Vagina (tissue), 2 donors: ENCODE data around the gene TPSG1. TPM values are rescaled to one million over a fixed set of nuclear protein-coding genes. Genes with fewer than 3 reads are reported as not detected.

Experiments used
- DNase-seq, 2 donors: peaks; one replicate each; pipeline ENCODE4 v3.0.0-alpha.2; 2017; ENCODE audit errors: extremely low spot score in 2 of 2
- H3K27ac ChIP-seq: fragments of 200-600 bp; sonication (generic); one replicate; pipeline ENCODE4 v1.5.1; 2019
- H3K27me3 ChIP-seq: fragments of 200-600 bp; sonication (generic); one replicate; pipeline ENCODE4 v1.5.1; 2019
- H3K36me3 ChIP-seq, 2 donors: fragments of 200-600 bp; sonication (generic); one replicate each; pipeline ENCODE4 v1.5.1; 2017 to 2019
- H3K4me1 ChIP-seq: fragments of 200-600 bp; sonication (generic); one replicate; pipeline ENCODE4 v1.5.1; 2019
- H3K4me3 ChIP-seq, 2 donors: fragments of 200-600 bp; sonication (generic); 1 replicate in 1 of 2; 2 replicates in 1 of 2; pipeline ENCODE4 v1.5.1; 2016 to 2019
- H3K9me3 ChIP-seq: fragments of 200-600 bp; sonication (generic); one replicate; pipeline ENCODE4 v1.5.1; 2019
- CTCF ChIP-seq, 3 experiments: fragments of 450-650 bp in 2 of 3; fragments of 200-600 bp in 1 of 3; sonication (generic) in 1 of 3; IDR thresholded peaks; one replicate each; pipeline ENCODE4 v1.5.1; 2017 to 2019; ENCODE audit warnings: antibody characterized with exemption in 3 of 3, mild to moderate bottlenecking in 2 of 3, moderate library complexity in 2 of 3
- POLR2A ChIP-seq, 2 donors: fragments of 450-650 bp; IDR thresholded peaks; one replicate each; pipeline ENCODE4 v1.6.1; 2017; ENCODE audit warnings: antibody characterized with exemption in 2 of 2, mild to moderate bottlenecking in 2 of 2, moderate library complexity in 2 of 2
- POLR2AphosphoS5 ChIP-seq, 2 donors: sonication (generic); formaldehyde crosslinking; IDR thresholded peaks; one replicate each; pipeline ENCODE4 v1.9.0; 2017; ENCODE audit warnings: antibody characterized with exemption in 2 of 2, mild to moderate bottlenecking in 2 of 2, low read depth in 1 of 2; ENCODE audit not compliant: insufficient read depth in 1 of 2
- intact Hi-C: fragments of 100-400 bp; cut with DNase I; formaldehyde crosslinking; loops from one replicate; pipeline ENCODE4 v1.15.1; 2023
- total RNA-seq: library from RNA; depleted of rRNA; stranded (reverse); fragments of >200 nt; gene quantifications from one replicate; pipeline ENCODE4 v1.2.3, GENCODE V29; 2016

The TPSG1 gene
- total RNA-seq, 1 donor from 2014 or later = not detected

GRCh38 chr16:1263591-1264344 is 38.7 kb upstream of the TPSG1 start:
- Histone ChIP-seq H3K4me1 (peaks cover 7% of the 10 kb centered on the region), H3K4me3 (no peak overlapping the region), H3K9me3 (no peaks in the 10 kb centered on the region), H3K36me3 (no peaks in the 10 kb centered on the region), H3K27ac (no peak overlapping the region), H3K27me3 (peaks cover 7% of the 10 kb centered on the region)
- intact Hi-C loops = no loop called here
- no peak for DNase-seq
- no peak for TF ChIP-seq POLR2A (IDR thresholded peaks at IDR 0.05)
- no peak for TF ChIP-seq CTCF (IDR thresholded peaks at IDR 0.05)
- no peak for TF ChIP-seq POLR2AphosphoS5 (IDR thresholded peaks at IDR 0.05; ENCODE audit: insufficient read depth in 1 of 2, low read depth in 1 of 2)

DNA sequence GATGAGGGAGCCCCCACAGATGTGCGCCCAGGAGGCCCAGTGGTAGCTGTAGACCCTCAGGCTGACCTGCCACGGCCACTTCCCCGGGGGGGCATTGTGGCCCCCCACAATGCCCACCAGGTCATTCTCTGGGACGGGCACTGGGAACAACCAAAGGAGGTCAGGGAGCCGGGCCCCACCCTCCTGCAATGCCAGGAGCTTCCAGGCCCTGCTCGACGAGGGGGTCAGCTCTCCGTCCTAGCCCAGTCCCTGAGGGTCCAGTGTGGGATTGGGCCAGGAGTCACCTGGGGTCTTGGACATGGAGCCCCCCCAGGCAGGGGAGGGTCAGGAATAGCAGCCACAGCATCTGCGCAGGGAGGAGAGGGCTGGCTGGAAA is 37.8 kb upstream of the TPSG1 start:
- intact Hi-C loops = no loop called here

DNA sequence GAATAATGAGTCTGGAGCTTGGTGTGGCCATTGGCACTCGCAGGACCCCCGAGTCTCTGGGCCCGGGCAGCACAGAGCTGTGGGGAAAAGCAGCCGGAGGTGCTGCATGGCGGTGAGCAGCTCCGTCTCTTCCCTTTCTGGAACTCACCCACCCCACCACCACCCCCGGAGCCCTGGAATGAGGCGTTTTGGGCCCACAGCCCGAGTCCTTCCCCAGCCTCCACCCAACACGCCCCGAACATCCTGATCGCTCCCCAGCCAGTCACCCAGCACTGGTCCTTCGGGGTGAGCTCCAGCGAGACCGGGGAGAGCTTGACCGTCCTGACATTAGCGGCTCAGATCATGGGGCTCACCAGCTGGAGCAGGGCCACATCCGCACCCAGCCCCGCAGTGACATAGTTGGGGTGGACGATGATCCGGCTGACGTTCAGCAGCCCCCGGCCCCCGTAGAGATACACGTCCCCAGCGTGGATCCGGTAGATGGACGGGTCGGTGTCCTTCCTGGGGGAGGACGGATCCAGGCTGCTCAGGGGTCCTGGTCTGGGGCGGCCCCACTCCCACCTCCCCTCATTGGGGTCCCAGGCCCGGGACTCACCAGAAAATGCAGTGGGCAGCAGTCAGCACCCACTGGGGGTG is 37.3 kb upstream of the TPSG1 start:
- Histone ChIP-seq H3K27ac (no peak overlapping the region), H3K9me3 (no peaks in the 10 kb centered on the region), H3K36me3 (no peaks in the 10 kb centered on the region), H3K27me3 (peaks cover 8% of the 10 kb centered on the region), H3K4me3 (no peak overlapping the region), H3K4me1 (peaks cover 7% of the 10 kb centered on the region)
- TF ChIP-seq POLR2AphosphoS5 (IDR thresholded peaks at IDR 0.05; ENCODE audit: insufficient read depth in 1 of 2, low read depth in 1 of 2) (no peak), CTCF (IDR thresholded peaks at IDR 0.05) (no peak), POLR2A (IDR thresholded peaks at IDR 0.05) (no peak)
- no peak for DNase-seq
- intact Hi-C loops = no loop called here

More for the DNA sequence above, 37.8 kb upstream of the TPSG1 start:
- no peaks in the 10 kb centered on the region for H3K9me3 ChIP-seq
- no peak overlapping the region for H3K27ac ChIP-seq
- no peak for DNase-seq
- H3K36me3 ChIP-seq = no peaks in the 10 kb centered on the region
- peaks cover 7% of the 10 kb centered on the region for H3K4me1 ChIP-seq
- no peak for TF ChIP-seq POLR2A (IDR thresholded peaks at IDR 0.05)
- no peak for TF ChIP-seq CTCF (IDR thresholded peaks at IDR 0.05)
- no peak for TF ChIP-seq POLR2AphosphoS5 (IDR thresholded peaks at IDR 0.05; ENCODE audit: insufficient read depth in 1 of 2, low read depth in 1 of 2)
- peaks cover 8% of the 10 kb centered on the region for H3K27me3 ChIP-seq
- no peak overlapping the region for H3K4me3 ChIP-seq

DNA sequence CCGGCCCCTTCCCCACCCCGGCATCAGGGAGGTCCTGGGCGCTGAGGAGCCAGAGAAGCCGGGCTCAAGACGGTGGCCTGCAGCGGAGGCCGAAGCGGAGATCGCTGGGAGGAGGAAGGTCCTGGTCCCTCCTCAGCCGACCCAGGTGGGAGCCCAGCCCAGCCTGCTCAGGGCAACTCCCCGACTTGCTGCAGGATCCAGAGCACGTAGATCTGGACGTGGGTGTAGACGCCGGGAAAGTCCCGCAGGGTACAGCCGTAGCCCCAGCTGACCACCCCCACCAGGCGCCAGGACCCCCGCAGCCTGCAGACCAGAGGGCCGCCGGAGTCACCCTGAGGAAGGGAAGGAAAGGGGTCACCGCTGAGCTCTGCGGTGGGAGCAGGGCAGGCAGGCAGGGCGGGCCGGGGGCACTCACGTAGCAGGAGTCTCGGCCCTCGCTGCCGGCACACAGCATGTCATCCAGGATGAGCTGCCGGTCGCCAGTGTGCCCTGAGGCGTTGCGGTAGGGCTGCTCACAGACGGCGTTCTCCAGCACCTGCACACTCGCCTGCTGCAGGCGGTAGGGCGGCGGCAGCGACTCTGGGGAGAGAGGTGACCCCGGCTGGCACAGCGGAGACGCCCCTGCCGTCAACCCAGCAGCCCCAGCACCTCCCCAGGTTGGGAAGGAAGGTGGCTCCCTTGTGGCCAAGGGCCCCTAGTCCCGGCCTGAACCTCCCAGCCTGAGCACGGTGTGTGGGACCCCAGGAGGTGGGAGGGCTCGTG is 36.2 kb upstream of the TPSG1 start:
- no peak overlapping the region for H3K27ac ChIP-seq
- H3K9me3 ChIP-seq = no peaks in the 10 kb centered on the region
- no peak for TF ChIP-seq POLR2AphosphoS5 (IDR thresholded peaks at IDR 0.05; ENCODE audit: insufficient read depth in 1 of 2, low read depth in 1 of 2)
- no peak for TF ChIP-seq POLR2A (IDR thresholded peaks at IDR 0.05)
- TF ChIP-seq CTCF (IDR thresholded peaks at IDR 0.05) = no peak
- H3K27me3 ChIP-seq = peaks cover 8% of the 10 kb centered on the region
- H3K36me3 ChIP-seq = no peaks in the 10 kb centered on the region
- peaks cover 7% of the 10 kb centered on the region for H3K4me1 ChIP-seq
- no peak overlapping the region for H3K4me3 ChIP-seq
- no peak for DNase-seq
- intact Hi-C loops = no loop called here
